C4-2B (cell line): ENCODE data around the gene PVRIG.
"Not testable (repeated sequence)": the region's sequence is repeated elsewhere in the genome, so short reads cannot be mapped to it uniquely, and the experiment has no call there.

ENCODE experiments used
- H3K27ac ChIP-seq: fragments of 450-650 bp; 2 replicates; pipeline ENCODE4 v1.5.1; 2017
- CTCF ChIP-seq: fragments of 450-650 bp; conservative IDR thresholded peaks from 2 replicates; pipeline ENCODE4 v1.5.1; 2017; ENCODE audit warnings: mild to moderate bottlenecking
- ZFX ChIP-seq: fragments of 450-650 bp; IDR thresholded peaks from 2 replicates; pipeline ENCODE4 v1.6.1; 2017

Gene PVRIG

GRCh38 chr7:100248483-100248882 lies 28.7 kb downstream of the PVRIG start:
- H3K27ac ChIP-seq: peak overlapping the region; percentile 79; the same call in 1 of the 2 replicates
- TF ChIP-seq ZFX: no peak
- TF ChIP-seq CTCF: no peak

- H3K27ac ChIP-seq: no peak overlapping the region
Measured at GRCh38 chr7:100257017-100257416, 37.3 kb downstream of the PVRIG start.

DNA sequence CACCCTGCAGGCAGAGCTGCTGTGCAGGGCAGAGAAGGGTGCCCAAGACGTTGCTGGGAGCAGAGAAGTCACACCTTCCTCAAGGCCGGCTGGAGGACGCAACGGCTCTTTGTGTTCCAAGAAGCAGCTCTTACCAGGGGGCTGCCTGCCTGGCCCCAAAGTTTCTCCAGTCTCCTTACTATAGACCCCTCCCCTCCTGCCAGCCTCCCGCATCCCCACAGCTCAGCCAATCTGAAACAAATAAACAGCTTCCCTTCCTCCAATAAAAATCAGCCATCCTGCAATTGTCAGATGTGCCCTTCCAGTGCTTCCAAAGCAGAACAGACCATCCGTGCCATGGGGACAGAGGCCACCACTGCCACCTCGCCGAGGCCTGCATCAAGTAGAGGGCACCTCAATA lies 40.2 kb downstream of the PVRIG start:
- not testable (repeated sequence) for H3K27ac ChIP-seq

More at GRCh38 chr7:100257017-100257416, 37.3 kb downstream of the PVRIG start:
- TF ChIP-seq ZFX: no peak
- TF ChIP-seq CTCF: no peak

- H3K27ac ChIP-seq: not testable (repeated sequence)
Measured at GRCh38 chr7:100262896-100263295, 43.1 kb downstream of the PVRIG start.

GRCh38 chr7:100264223-100264622 lies 44.5 kb downstream of the PVRIG start:
- not testable (repeated sequence) for H3K27ac ChIP-seq

- not testable (repeated sequence) for H3K27ac ChIP-seq
Measured at GRCh38 chr7:100264669-100265165, 45.0 kb downstream of the PVRIG start.

- H3K27ac ChIP-seq: not testable (repeated sequence)
Measured at GRCh38 chr7:100265851-100266250, 46.1 kb downstream of the PVRIG start.

DNA sequence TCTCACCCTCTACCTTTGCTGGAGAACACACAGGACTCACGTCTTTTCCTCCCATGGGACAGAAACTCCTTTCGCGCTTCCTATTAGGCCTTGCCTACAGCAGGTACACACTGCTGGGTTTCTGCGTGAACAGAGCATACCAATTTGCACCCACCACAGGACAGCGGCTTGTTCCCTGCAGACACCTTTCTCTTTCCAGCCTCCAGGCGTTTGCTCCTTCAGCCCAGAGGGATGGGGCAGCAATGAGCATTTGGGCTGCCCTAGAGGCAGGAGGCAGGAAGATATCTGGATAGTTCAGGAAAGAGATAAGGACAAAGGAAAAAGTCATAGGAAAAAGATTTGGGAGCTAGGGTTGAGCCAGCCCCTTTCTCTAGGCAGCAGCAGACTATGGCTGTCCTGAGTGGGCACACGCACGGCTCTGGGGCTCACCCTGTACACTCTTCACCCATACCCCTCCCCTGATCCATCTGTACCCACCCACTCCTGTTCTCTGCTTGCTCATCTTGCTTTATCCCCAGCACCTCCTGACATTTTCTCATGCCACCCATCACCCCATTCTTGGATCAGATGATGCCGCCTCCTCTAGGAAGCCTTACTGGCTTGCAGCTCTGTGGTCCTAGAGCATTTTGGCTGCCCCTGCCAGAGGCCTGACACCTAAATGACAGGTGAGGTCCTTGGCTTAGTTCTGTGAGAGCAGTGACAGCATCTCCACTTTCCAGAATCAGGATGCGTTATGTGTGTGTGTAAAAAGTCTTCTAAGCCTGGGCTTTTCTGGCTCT lies 47.0 kb downstream of the PVRIG start:
- TF ChIP-seq CTCF (no peak), ZFX (no peak)
- H3K27ac ChIP-seq: no peak overlapping the region

GRCh38 chr7:100267648-100268047 lies 47.9 kb downstream of the PVRIG start:
- TF ChIP-seq CTCF (no peak), ZFX (no peak)

GRCh38 chr7:100268882-100269281 lies 49.1 kb downstream of the PVRIG start:
- H3K27ac ChIP-seq: not testable (repeated sequence)

More at GRCh38 chr7:100267648-100268047, 47.9 kb downstream of the PVRIG start:
- H3K27ac ChIP-seq: no peak overlapping the region

GRCh38 chr7:100269306-100270045 lies 49.7 kb downstream of the PVRIG start:
- not testable (repeated sequence) for H3K27ac ChIP-seq

DNA sequence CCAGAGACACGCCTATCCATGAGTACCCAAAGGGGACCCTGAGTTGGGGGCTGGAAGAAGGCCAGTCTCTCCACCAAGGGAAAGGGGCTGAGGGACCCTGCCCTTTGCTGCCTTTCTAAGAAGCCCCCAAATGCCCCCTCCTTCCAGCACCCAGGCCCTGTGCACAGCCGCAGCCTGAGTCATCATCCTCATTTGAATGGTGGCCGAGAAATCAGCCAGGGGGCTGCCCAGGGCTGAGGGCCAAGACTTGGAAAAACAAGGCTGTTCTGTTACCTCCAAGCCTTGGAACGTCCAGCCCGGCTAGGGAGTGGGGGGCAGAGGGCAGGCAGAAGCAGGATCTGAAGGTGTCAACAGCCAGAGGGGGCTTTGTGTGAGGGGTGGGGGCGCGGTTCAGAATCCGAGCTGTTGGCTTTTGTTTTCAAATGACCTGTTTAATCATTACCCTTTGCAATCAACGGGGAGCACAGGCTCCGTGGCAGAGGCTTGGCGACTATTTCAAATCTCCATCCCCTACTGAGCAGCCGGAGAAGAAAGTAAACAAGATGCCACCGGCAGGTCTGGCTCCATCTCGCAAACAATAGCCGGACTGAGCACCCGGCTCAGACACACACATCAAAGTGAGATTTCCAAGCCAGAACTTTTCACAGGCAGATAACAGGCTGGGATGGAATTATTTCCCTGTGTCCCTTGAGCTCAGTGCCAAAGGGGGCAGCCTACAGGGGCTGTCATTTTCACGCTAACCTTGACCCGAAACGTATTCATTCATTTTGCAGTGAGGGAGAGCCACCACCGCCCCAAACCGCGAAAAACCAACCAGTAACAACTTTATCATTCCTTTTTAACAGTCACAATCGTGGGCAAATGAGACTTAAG lies 50.5 kb downstream of the PVRIG start:
- not testable (repeated sequence) for H3K27ac ChIP-seq
